Heart right ventricle (tissue), 16 donors: ENCODE measurements around the gene ARAF. TPM values are rescaled to one million over a fixed set of nuclear protein-coding genes. Genes with fewer than 3 reads are reported as not detected.

Experiments
- ATAC-seq, 8 donors: fragments of 200-7000 bp; cut with Tn5 transposase; one replicate each; pipeline ENCODE4 v1.9.1; 2020; ENCODE audit warnings: mild to moderate bottlenecking in 8 of 8, moderate library complexity in 8 of 8, moderate number of reproducible peaks in 1 of 8
- DNase-seq, 2 donors: peaks; one replicate each; pipeline ENCODE4 v3.0.0-alpha.2; 2020
- H3K27ac ChIP-seq, 10 donors: fragments of 200-600 bp; sonication (generic) in 2 of 10; one replicate each; pipeline versions ENCODE4 v1.5.0 to v1.8.0; 2020 to 2022; ENCODE audit warnings: mild to moderate bottlenecking in 3 of 10
- H3K27me3 ChIP-seq, 7 donors: fragments of 200-600 bp; one replicate each; pipeline ENCODE4 v1.8.0; 2021 to 2022; ENCODE audit warnings: mild to moderate bottlenecking in 2 of 7
- H3K36me3 ChIP-seq, 9 donors: fragments of 200-600 bp; sonication (generic) in 1 of 9; one replicate each; pipeline versions ENCODE4 v1.5.0 to v1.8.0; 2020 to 2022; ENCODE audit warnings: mild to moderate bottlenecking in 2 of 9
- H3K4me1 ChIP-seq, 9 donors: fragments of 200-600 bp; sonication (generic) in 1 of 9; one replicate each; pipeline versions ENCODE4 v1.5.0 to v1.8.0; 2020 to 2022; ENCODE audit warnings: mild to moderate bottlenecking in 4 of 9
- H3K4me3 ChIP-seq, 10 donors: fragments of 200-600 bp; sonication (generic) in 2 of 10; one replicate each; pipeline versions ENCODE4 v1.5.0 to v1.8.0; 2020 to 2022; ENCODE audit warnings: mild to moderate bottlenecking in 7 of 10, moderate library complexity in 2 of 10
- H3K9me3 ChIP-seq, 11 donors: fragments of 200-600 bp in 10 of 11; sonication (generic) in 2 of 11; one replicate each; pipeline versions ENCODE4 v1.5.0 to v1.8.0; 2013 to 2022; ENCODE audit warnings: mild to moderate bottlenecking in 2 of 11, control low read depth in 1 of 11, moderate library complexity in 1 of 11
- WGBS, 2 donors: extraction: QIAGEN DNeasy Blood & Tissue Kit; methylation state at CpG; one replicate each; pipeline ENCODE4 v1.1.7; 2013; ENCODE audit warnings: inconsistent platforms in 1 of 2; 5-methylcytosine and 5-hydroxymethylcytosine counted together
- intact Hi-C, 10 donors: fragments of 100-400 bp; cut with DNase I; formaldehyde crosslinking; loops; one replicate each; pipeline versions ENCODE4 v1.11.1 to v1.14.2; 2022
- polyA plus RNA-seq, 2 donors: library from polyadenylated mRNA; stranded (reverse); fragments of 200-250 nt; gene quantifications; one replicate each; pipeline ENCODE4 v1.2.3, GENCODE V29; 2013
- total RNA-seq, 10 donors: library from RNA; stranded (reverse); fragmentation: NEBNext Ultra II Directional in 3 of 10; extraction: Animal tissue kit (Norgen Biotek cat#: 25700) in 3 of 10; gene quantifications; one replicate each; pipeline versions ENCODE4 v1.2.1 to v1.2.4, GENCODE V29; 2021 to 2023
- TF ChIP-seq, protein P1 (sequence below), 9 donors: fragments of 200-600 bp; sonication (generic) in 2 of 9; IDR thresholded peaks; one replicate each; pipeline versions ENCODE4 v1.5.0 to v1.8.0; 2021 to 2022; ENCODE audit warnings: antibody characterized with exemption in 9 of 9, mild to moderate bottlenecking in 5 of 9, moderate library complexity in 1 of 9
- donor health status: Arrhythmogenic right ventricular cardiomyopathy.
- donor health status: ischemic (EF 13 %, LVEDD 7.1; RV severe dilation, severe dysfunction).
- donor health status: healthy with polysubstance abuse.
- donor health status: DM: no; HTN: yes; CAD: no.
- donor health status: DM: no; HTN: no; CAD: no.
- donor health status: ischemic (EF 25% LVEDD 6.9; RV normal size, moderate dysfunction).
- donor health status: ischemic (EF 25% LVEDD 5.7; RV mildly dilated, moderate dysfunction).
- donor health status: healthy.
- donor health status: DM: yes; HTN: yes; CAD: no.
- donor health status: Ischemic cardiomyopathy.
- donor health status: ischemic (EF 35%, LVEDD 5.7; RV mildly dilated, moderate dysfunction).
- donor health status: nonischemic (EF 11% LVEDD 7.7; RV severe dilation, severe dysfunction).
- donor health status: DM: yes; HTN: yes; CAD: no.
- donor health status: PGD.
- donor health status: ischemic (EF 29% LVEDD 5.4; RV normal size, mild dysfunction).
- donor health status: nonischemic (EF 23%, LVEDD 6.1; RV moderate dilation, normal function).

ARAF gene
- total and polyA plus RNA-seq, 12 donors: 45.2 to 93.1 (median 77.3) TPM

DNA sequence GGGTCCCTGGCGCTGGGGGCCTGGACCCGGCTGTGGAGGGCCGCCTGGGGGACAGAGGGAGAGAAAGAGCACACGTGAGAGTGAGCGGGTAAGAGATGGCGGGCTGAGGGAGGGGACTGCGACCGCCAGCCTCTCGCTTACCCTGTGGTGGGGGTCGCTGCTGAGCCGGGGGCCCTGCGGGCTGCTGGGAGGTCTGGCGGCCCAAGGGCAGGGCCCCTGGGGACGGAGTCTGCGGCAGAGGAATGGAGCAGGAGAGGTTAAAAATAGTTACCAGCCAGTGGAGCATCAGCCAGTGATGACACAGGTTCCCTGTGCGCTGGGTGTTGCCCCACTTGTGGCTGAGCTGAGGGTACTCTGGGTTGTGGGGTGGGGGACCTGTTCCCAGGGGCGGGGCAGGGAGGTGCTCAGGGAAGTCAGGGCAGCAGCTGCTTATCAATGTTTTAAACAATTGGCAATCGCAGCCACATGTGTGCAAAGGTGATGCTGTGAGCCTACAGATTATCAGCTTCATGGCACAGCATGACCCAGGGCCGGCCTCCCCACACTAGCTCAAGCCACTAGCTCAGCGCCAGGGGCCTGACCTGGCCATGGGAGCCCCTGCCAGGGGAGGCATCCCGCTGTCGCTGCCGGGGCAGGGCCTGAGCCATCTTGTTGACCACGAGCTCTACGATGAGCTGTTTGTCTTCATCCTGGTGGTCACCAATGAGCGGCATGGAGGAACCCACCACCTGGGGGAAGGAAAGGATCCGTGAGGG lies 13.7 kb downstream of the ARAF start:
- Histone ChIP-seq H3K27me3 (peaks cover 0 to 22% (median 0%) of the 10 kb centered on the region in 7 donors), H3K4me3 (peak overlapping the region in 9 of 10 donors; percentile 35 to 52 (median 47)), H3K36me3 (peaks cover 0 to 24% (median 0%) of the 10 kb centered on the region in 9 donors), H3K4me1 (peaks cover 0 to 25% (median 5%) of the 10 kb centered on the region in 9 donors), H3K9me3 (no peaks in the 10 kb centered on the region), H3K27ac (peak overlapping the region; percentile 52 to 87 (median 80))
- 43 to 54% methylated on average over 20 to 26 of the region's 27 CpGs for WGBS, 2 donors
- intact Hi-C loops: loop anchor here in 1 of 10 donors (10.0 kb wide), 1 partner anchor 70 kb away; no protein-coding TSS in a partner anchor
- TF ChIP-seq, protein P1, sequence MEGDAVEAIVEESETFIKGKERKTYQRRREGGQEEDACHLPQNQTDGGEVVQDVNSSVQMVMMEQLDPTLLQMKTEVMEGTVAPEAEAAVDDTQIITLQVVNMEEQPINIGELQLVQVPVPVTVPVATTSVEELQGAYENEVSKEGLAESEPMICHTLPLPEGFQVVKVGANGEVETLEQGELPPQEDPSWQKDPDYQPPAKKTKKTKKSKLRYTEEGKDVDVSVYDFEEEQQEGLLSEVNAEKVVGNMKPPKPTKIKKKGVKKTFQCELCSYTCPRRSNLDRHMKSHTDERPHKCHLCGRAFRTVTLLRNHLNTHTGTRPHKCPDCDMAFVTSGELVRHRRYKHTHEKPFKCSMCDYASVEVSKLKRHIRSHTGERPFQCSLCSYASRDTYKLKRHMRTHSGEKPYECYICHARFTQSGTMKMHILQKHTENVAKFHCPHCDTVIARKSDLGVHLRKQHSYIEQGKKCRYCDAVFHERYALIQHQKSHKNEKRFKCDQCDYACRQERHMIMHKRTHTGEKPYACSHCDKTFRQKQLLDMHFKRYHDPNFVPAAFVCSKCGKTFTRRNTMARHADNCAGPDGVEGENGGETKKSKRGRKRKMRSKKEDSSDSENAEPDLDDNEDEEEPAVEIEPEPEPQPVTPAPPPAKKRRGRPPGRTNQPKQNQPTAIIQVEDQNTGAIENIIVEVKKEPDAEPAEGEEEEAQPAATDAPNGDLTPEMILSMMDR (IDR thresholded peaks at IDR 0.05): no peak
- no peak for DNase-seq
- peak in 5 of 8 donors; percentile 7 to 44 (median 26) for ATAC-seq

DNA sequence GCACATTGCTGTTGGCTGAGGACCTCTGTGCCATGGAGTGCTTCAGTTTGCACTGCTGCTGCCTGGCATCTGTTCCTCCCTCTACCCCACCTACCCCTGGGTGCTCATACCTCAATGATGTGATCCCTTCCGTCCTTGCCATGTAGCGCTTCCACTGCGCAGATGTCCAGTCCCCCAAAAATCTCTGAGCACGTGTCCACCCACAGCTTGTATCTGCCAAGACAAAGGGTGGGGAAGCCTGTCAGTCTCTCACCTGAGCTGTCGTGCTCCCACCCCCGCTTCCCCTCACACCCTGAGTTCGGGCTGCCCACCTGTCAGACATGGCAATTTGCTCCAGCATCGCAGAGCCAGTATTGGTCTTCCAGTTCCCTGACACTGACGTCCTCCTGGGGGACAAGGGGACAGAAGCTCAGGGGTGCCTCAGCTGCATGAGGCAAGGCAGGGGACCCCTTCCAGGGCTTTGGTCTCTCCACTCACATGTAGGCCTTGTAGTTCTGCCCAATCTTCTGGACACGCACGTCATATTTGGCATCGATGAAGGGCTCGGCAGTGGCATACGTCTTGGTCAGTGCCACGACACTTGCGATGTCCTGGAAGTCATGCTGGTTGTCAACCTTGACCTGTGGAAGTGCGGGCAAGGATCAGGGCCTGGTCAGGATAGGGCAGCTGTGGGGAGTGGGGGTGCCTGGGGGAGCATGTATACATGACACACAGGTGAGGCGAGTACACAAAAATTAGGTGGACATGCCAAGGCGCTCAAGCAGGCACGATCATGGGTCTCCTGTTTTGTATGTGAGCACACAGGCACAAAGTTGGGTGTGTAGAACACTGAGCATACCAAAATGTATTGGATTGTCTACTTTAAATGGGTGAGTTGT lies 15.3 kb downstream of the ARAF start:
- WGBS, 2 donors: 95 to 97% methylated on average over 20 of the region's 20 CpGs
- Histone ChIP-seq H3K27me3 (peaks cover 0 to 22% (median 0%) of the 10 kb centered on the region in 7 donors), H3K36me3 (peaks cover 0 to 11% (median 0%) of the 10 kb centered on the region in 9 donors), H3K4me1 (peaks cover 0 to 27% (median 5%) of the 10 kb centered on the region in 9 donors), H3K27ac (no peak overlapping the region), H3K4me3 (no peak overlapping the region), H3K9me3 (no peaks in the 10 kb centered on the region)
- TF ChIP-seq, protein P1 (IDR thresholded peaks at IDR 0.05): no peak
- DNase-seq: no peak
- intact Hi-C loops: loop anchor here in 1 of 10 donors (10.0 kb wide), 1 partner anchor 69 kb away; no protein-coding TSS in a partner anchor
- ATAC-seq: no peak

- no peaks in the 10 kb centered on the region for H3K36me3 ChIP-seq
- peaks cover 0 to 33% (median 6%) of the 10 kb centered on the region in 9 donors for H3K4me1 ChIP-seq
- H3K27me3 ChIP-seq: peaks cover 0 to 22% (median 0%) of the 10 kb centered on the region in 7 donors
- 53 to 56% methylated on average over 7 to 9 of the region's 9 CpGs for WGBS, 2 donors
- H3K27ac ChIP-seq: peak overlapping the region in 1 of 10 donors; percentile 40
- no peak for ATAC-seq
- intact Hi-C loops: loop anchor here in 1 of 10 donors (10.0 kb wide), 1 partner anchor 67 kb away; no protein-coding TSS in a partner anchor
- H3K4me3 ChIP-seq: no peak overlapping the region
- no peak for DNase-seq
- no peaks in the 10 kb centered on the region for H3K9me3 ChIP-seq
- TF ChIP-seq, protein P1 (IDR thresholded peaks at IDR 0.05): no peak
Observed at GRCh38 chrX:47577424-47577823, 16.4 kb downstream of the ARAF start.

GRCh38 chrX:47577901-47578300 lies 16.9 kb downstream of the ARAF start:
- no peak for DNase-seq
- no peak overlapping the region for H3K4me3 ChIP-seq
- H3K4me1 ChIP-seq: peaks cover 0 to 32% (median 6%) of the 10 kb centered on the region in 9 donors
- H3K27me3 ChIP-seq: peaks cover 0 to 20% (median 0%) of the 10 kb centered on the region in 7 donors
- intact Hi-C loops: loop anchor here in 1 of 10 donors (10.0 kb wide), 1 partner anchor 67 kb away; no protein-coding TSS in a partner anchor
- H3K9me3 ChIP-seq: no peaks in the 10 kb centered on the region
- TF ChIP-seq, protein P1 (IDR thresholded peaks at IDR 0.05): no peak
- no peaks in the 10 kb centered on the region for H3K36me3 ChIP-seq
- no peak for ATAC-seq
- 62 to 78% methylated on average over 3 of the region's 3 CpGs for WGBS, 2 donors
- peak overlapping the region in 1 of 10 donors; percentile 40 for H3K27ac ChIP-seq
